Small intestine (tissue), 7 donors: ENCODE data around the gene CEP78. TPM values are rescaled to one million over a fixed set of nuclear protein-coding genes. Genes with fewer than 3 reads are reported as not detected.

Experiments
- DNase-seq, 2 donors: peaks; one replicate each; pipeline versions ENCODE4 v3.0.0 to v3.0.0-alpha.2; 2013
- FAIRE-seq: peaks from 2 replicates; lab custom pipeline; 2012; peaks lifted over from hg19 to GRCh38; lab: Jason Lieb, UNC
- H3K27ac ChIP-seq, 3 donors: one replicate each; pipeline ENCODE4 v1.5.1; 2013; ENCODE audit warnings: low read length in 2 of 3, mild to moderate bottlenecking in 2 of 3, control low read depth in 1 of 3, inconsistent platforms in 1 of 3, low read depth in 1 of 3, moderate library complexity in 1 of 3
- H3K27me3 ChIP-seq, 3 donors: one replicate each; pipeline ENCODE4 v1.6.1; 2013; ENCODE audit warnings: low read length in 3 of 3, inconsistent platforms in 1 of 3; ENCODE audit not compliant: control insufficient read depth in 3 of 3, insufficient read depth in 3 of 3
- H3K36me3 ChIP-seq, 3 donors: one replicate each; pipeline ENCODE4 v1.6.1; 2013; ENCODE audit warnings: low read length in 3 of 3, inconsistent platforms in 1 of 3, low read depth in 1 of 3, mild to moderate bottlenecking in 1 of 3, moderate library complexity in 1 of 3; ENCODE audit not compliant: control insufficient read depth in 3 of 3, insufficient read depth in 2 of 3
- H3K4me1 ChIP-seq, 3 donors: one replicate each; pipeline ENCODE4 v1.6.1; 2013; ENCODE audit warnings: low read length in 2 of 3, inconsistent platforms in 1 of 3, low read depth in 1 of 3, mild to moderate bottlenecking in 1 of 3, moderate library complexity in 1 of 3; ENCODE audit not compliant: control insufficient read depth in 3 of 3, insufficient read depth in 2 of 3
- H3K4me3 ChIP-seq, 3 donors: one replicate each; pipeline ENCODE4 v1.5.1; 2013; ENCODE audit warnings: low read length in 3 of 3, control low read depth in 1 of 3, inconsistent platforms in 1 of 3, low read depth in 1 of 3, mild to moderate bottlenecking in 1 of 3, moderate library complexity in 1 of 3
- H3K9me3 ChIP-seq, 2 donors: one replicate each; pipeline ENCODE4 v1.6.1; 2013; ENCODE audit warnings: low read depth in 1 of 2, low read length in 1 of 2; ENCODE audit not compliant: control insufficient read depth in 2 of 2, insufficient read depth in 1 of 2
- WGBS, 3 donors: extraction: QIAGEN DNeasy Blood & Tissue Kit; methylation state at CpG; one replicate each; pipeline ENCODE4 v1.1.7; 2013; 5-methylcytosine and 5-hydroxymethylcytosine counted together
- polyA plus RNA-seq, 4 donors: library from polyadenylated mRNA; stranded (reverse) in 3 of 4; unstranded in 1 of 4; fragments of 200-250 nt in 3 of 4; fragments of 120-200 nt in 1 of 4; gene quantifications; one replicate each; pipeline versions ENCODE4 v1.2.1 to v1.2.3, GENCODE V29; 2013
- donor health status: healthy with polysubstance abuse.
- donor health status: control.
- donor health status: control.
- donor health status: Bipolar disorder and iron deficiency.
- donor health status: healthy.

CEP78 gene
- polyA plus RNA-seq, 4 donors = 0.81 to 14.9 (median 5.7) TPM

DNA sequence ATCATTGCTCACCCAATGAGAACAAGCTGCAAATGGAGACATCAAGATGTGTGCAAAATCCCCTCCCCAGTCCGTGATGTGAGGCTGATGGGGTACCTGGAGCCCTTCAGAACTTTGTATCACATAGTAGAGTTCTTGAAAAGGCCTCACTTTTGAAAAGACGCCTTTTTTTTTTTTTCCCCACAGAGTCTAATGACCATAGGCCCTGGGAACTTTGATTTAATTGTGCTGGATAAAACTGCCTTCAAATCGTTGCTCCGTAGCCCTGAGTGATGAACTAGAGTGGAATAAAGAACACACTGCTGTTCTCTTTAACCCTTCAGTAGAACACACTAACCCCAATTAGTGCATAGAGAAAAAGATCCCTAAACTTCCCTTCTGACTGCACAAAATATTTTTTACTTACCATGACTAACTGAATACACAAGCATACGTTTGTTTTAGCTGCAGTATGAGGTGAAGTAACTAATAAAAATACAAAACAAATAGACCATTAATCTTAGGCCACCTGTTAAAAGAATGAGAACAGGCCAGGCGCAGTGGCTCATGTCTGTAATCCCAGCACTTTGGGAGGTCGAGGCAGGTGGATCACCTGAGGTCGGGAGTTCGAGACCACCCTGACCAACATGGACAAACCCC is 76.1 kb downstream of the CEP78 start:
- DNase-seq (no peak), FAIRE-seq (no peak)
- 60 to 81% (median 75%) methylated on average over 9 of the region's 9 CpGs for WGBS, 3 donors
- Histone ChIP-seq H3K4me3 (no peak overlapping the region), H3K4me1 (no peaks in the 10 kb centered on the region), H3K27ac (no peak overlapping the region), H3K27me3 (no peaks in the 10 kb centered on the region), H3K36me3 (peaks cover 0 to 5% (median 3%) of the 10 kb centered on the region in 3 donors), H3K9me3 (no peaks in the 10 kb centered on the region)

DNA sequence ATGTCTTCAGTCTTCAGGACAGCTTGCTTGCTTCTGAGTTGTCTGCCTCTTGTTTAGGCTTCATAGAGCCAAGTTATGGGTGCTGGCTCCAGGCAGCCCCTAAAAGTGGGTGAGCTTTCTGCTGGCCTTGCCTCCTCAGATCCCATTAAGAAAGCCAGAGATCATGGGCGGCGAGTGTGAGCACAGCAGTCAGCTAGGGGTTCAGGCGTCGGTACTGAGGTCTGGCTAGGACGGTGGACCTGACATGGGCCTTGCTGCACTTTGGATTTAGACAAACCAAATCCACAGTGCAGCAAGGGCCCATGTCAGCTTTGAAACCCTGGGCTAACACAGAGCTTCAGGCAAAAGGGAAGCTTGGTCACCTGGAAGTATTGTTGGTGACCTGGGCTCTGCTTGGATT is 78.7 kb downstream of the CEP78 start:
- DNase-seq (no peak), FAIRE-seq (no peak)
- Histone ChIP-seq H3K4me3 (no peak overlapping the region), H3K36me3 (peaks cover 0 to 5% (median 0%) of the 10 kb centered on the region in 3 donors), H3K27ac (no peak overlapping the region), H3K9me3 (no peaks in the 10 kb centered on the region), H3K4me1 (no peaks in the 10 kb centered on the region), H3K27me3 (no peaks in the 10 kb centered on the region)
- WGBS, 3 donors = 92 to 97% (median 95%) methylated on average over 5 of the region's 5 CpGs

DNA sequence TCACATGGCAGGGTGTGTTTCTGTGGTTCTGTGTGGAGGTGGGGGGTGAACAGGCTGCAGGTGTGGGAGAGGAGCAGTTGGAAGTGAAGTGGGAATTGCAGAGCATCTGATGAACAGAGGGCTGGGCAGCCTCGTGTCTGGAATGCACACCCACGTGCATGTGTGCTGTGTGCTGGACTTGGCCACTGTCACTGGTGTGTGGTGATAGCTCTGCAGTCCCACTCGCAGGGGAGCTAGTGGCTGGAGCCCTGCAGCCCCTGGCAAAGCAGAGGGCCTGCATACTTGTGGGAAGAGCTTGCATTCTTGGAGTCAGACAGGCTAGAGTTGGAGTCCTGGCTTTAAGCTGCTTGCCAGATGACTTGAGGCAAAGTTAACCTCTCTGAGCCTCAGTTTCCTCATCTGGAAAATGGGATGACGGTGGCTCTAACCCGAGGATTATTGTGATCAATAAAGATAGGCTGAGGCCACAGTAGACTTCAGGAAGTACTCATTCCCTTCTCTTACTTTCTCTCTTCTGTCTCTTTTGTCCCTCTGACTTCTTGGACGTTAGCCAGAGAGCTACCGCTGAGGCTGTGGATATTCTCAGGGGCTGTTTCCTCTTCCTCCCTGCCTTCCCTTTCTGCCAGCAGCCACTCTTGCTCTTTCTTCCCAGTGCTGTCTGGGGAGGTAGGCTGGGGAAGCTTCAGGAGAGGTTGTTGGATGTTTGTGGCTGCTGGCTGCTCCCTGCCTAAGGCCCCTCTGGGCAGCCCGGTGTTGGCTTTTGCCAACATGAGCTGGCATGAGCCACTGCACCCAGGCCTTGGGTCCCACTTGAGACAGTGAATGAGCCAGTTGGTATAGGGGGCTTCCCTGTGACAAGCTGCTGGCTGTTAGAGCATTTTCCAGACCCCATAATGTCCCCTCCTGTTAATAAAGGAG is 79.3 kb downstream of the CEP78 start:
- DNase-seq = peak in 1 of 2 donors; percentile 11
- no peaks in the 10 kb centered on the region for H3K27me3 ChIP-seq
- no peaks in the 10 kb centered on the region for H3K4me1 ChIP-seq
- FAIRE-seq = no peak
- H3K4me3 ChIP-seq = no peak overlapping the region
- H3K36me3 ChIP-seq = peaks cover 0 to 5% (median 0%) of the 10 kb centered on the region in 3 donors
- no peak overlapping the region for H3K27ac ChIP-seq
- WGBS, 3 donors = 40 to 57% (median 55%) methylated on average over 8 of the region's 8 CpGs
- H3K9me3 ChIP-seq = no peaks in the 10 kb centered on the region

DNA sequence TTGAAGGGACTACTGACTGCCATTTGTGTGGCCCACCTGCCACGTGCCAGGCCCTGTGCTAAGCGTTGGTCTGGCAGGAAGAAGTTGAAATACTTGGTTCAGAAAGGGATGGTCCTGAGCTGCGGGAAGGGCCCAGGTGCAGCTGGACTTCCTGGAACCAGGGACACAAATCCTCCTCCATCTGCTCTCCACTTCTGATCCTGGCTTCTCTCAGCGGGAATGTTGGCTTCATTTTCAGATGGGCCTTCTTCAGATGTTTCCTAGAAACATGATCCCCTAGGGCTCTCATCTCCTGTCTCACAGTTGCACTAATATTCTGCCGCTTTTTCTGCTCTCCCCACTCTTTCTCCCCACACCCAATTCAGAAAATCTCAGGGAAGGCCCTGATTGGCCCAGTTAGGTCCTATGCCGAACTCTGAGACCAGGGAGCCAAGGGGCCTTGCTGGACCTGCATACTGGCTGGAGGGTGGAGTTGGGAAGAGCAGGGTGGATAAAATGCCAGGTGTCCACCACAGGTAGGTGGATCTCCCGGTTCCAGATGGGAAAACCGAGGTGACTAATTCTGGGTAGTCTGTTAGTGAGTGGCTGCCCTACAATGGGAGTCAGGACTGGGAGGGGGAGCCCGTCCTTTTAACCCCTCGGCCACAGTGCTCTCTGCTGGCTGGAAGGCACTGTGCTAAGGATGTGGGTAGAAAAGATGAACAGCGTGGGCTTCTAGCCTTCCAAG is 80.5 kb downstream of the CEP78 start:
- H3K4me1 ChIP-seq = no peaks in the 10 kb centered on the region
- FAIRE-seq (no peak), DNase-seq (no peak)
- no peaks in the 10 kb centered on the region for H3K27me3 ChIP-seq
- H3K27ac ChIP-seq = no peak overlapping the region
- no peaks in the 10 kb centered on the region for H3K9me3 ChIP-seq
- 88 to 93% (median 93%) methylated on average over 11 of the region's 11 CpGs for WGBS, 3 donors
- H3K4me3 ChIP-seq = no peak overlapping the region
- H3K36me3 ChIP-seq = peaks cover 0 to 3% (median 0%) of the 10 kb centered on the region in 3 donors

DNA sequence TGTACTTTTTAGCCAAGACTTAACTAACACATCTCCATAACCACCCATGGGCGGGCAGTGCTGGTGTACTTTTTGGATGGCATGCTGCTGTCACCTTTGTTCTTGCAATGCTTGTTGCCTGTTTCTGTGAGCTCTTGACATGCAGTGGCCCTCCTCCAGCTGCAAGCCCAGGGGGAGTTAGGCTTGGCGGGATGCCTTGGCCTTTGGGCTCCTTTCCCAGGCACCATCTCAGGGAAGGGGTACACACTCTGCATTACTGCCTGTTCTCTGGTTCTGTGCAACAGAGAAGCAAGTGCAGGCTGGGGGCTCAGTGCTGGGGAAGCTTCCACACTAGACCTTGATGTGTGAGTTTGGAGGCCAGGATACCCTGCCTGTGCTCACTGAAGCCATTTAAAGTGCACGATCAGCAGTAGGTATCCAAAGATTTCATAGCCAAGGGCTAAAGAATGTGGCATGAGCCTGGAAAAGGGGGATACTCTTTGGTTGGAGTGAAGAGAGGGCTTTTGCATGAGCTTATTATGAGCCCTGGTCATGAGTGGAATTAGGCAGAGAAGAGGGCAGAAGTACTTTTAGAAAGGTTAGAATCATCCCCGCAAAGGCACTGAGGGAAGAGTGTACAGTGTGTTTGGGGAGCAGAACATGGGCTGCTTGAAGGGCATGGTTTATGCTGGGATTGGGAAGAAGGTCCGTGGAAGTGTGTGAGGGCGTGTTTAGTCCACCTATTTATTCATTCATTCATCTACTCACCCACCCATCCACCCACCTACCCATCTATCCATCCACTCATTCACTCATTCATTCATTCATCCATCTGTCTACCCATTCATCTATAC is 83.5 kb downstream of the CEP78 start:
- H3K4me1 ChIP-seq = no peaks in the 10 kb centered on the region
- WGBS, 3 donors = 93 to 99% (median 93%) methylated on average over 6 of the region's 6 CpGs
- H3K27ac ChIP-seq = no peak overlapping the region
- no peak overlapping the region for H3K4me3 ChIP-seq
- H3K36me3 ChIP-seq = peaks cover 0 to 3% (median 0%) of the 10 kb centered on the region in 3 donors
- FAIRE-seq (no peak), DNase-seq (no peak)
- H3K9me3 ChIP-seq = no peaks in the 10 kb centered on the region
- no peaks in the 10 kb centered on the region for H3K27me3 ChIP-seq

DNA sequence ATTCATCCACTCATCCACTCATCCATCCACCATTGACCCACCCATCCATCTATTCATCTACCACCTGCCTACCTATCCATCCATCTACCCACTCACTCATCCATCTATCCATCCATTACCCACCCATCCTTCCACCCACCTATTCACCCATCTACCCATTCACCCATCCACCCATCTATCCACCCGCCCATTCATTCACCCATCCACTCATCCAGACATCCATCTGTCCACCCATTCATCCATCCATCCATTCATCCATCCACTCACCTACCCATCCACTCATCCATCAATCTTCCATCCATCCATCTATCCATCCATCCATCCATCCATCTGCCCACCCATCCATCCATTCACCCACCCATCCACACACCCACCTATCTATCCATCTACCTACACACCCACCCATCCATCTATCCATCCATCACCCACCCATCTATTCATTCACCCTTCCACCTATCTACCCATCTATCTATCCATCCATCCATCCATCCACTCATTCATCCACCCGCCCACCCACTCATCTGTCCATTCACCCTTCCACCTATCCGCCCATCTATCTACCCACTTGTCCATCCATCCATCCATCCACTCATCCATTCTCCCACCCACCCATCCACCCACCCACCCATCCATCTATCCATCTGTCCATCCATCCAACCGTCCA is 84.3 kb downstream of the CEP78 start:
- WGBS, 3 donors = 72 to 91% (median 78%) methylated on average over 4 of the region's 4 CpGs
- DNase-seq (no peak), FAIRE-seq (no peak)
- H3K4me1 ChIP-seq = no peaks in the 10 kb centered on the region
- H3K27ac ChIP-seq = no peak overlapping the region
- peaks cover 0 to 3% (median 0%) of the 10 kb centered on the region in 3 donors for H3K36me3 ChIP-seq
- no peak overlapping the region for H3K4me3 ChIP-seq
- no peaks in the 10 kb centered on the region for H3K9me3 ChIP-seq
- no peaks in the 10 kb centered on the region for H3K27me3 ChIP-seq

DNA sequence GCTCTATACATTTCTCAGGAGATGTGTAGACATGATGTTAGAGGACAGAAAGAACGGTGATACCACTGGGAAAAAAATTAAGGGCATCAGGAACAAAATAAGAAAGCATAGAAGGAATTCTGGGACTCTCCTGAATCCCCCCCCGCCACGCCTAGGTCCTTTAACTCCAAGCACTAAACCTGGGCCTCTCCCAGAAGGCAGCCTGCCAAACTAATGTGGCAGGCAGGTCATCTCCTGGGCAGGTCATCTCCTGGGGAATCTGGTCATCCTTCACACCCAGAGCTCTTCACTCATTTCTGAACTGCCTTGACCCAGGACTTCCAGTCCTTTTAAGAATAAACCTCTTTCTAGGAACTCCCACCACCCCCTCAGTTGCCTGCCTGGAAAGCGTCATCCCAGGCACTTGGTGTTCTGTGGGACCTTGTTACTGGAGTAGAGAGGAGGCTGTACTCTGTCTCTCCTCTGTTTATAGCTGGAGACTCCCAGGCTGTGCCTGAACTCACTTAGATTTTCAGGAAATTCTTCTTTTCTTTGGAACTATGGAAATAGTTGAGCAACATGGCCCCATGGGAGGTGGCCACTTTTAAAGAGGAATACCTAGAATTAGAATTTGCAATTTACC is 85.1 kb downstream of the CEP78 start:
- H3K9me3 ChIP-seq = no peaks in the 10 kb centered on the region
- WGBS, 3 donors = 91 to 96% (median 93%) methylated on average over 4 of the region's 4 CpGs
- no peak overlapping the region for H3K4me3 ChIP-seq
- no peak overlapping the region for H3K27ac ChIP-seq
- FAIRE-seq (no peak), DNase-seq (no peak)
- peaks cover 0 to 2% (median 0%) of the 10 kb centered on the region in 3 donors for H3K4me1 ChIP-seq
- no peaks in the 10 kb centered on the region for H3K27me3 ChIP-seq
- peaks cover 0 to 3% (median 0%) of the 10 kb centered on the region in 3 donors for H3K36me3 ChIP-seq
